Endometrial microvascular endothelial cells (primary cell): Measurements from ENCODE around the gene GRM8. TPM values are rescaled to one million over a fixed set of nuclear protein-coding genes. Genes with fewer than 3 reads are reported as not detected.

Experiments
- in situ Hi-C: cut with HindIII; loops from 2 replicates; pipeline ENCODE4 v1.10.0; 2017; ENCODE audit warnings: low sequenced_read_pairs, low pct_unique_long_range_greater_than_20kb; ENCODE audit errors: inconsistent ontology term
- total RNA-seq: library from RNA; depleted of rRNA; stranded (reverse); fragments of >200 nt; gene quantifications from one replicate; pipeline ENCODE4 v1.2.3, GENCODE V29; 2015; ENCODE audit errors: inconsistent ontology term

The GRM8 gene
- total RNA-seq, 1 donor from 2014 or later = not detected

GRCh38 chr7:126447984-126448383 is 804.8 kb downstream of the GRM8 start:
- in situ Hi-C loops = no loop called here

- in situ Hi-C loops = no loop called here
Observed at GRCh38 chr7:126445991-126446390, 806.8 kb downstream of the GRM8 start.

- in situ Hi-C loops = no loop called here
Observed at GRCh38 chr7:126443951-126444350, 808.8 kb downstream of the GRM8 start.

- in situ Hi-C loops = no loop called here
Observed at GRCh38 chr7:126442908-126443307, 809.8 kb downstream of the GRM8 start.

- in situ Hi-C loops = no loop called here
Observed at GRCh38 chr7:126441745-126442144, 811.0 kb downstream of the GRM8 start.

GRCh38 chr7:126440542-126440941 is 812.2 kb downstream of the GRM8 start:
- in situ Hi-C loops = no loop called here

GRCh38 chr7:126436213-126436868 is 816.4 kb downstream of the GRM8 start:
- in situ Hi-C loops = no loop called here

GRCh38 chr7:126426652-126427051 is 826.1 kb downstream of the GRM8 start:
- in situ Hi-C loops = no loop called here

GRCh38 chr7:126424985-126425384 is 827.8 kb downstream of the GRM8 start:
- in situ Hi-C loops = no loop called here

- in situ Hi-C loops = no loop called here
Observed at GRCh38 chr7:126419047-126419446, 833.7 kb downstream of the GRM8 start.

- in situ Hi-C loops = no loop called here
Observed at GRCh38 chr7:126411821-126412383, 840.8 kb downstream of the GRM8 start.

- in situ Hi-C loops = no loop called here
Observed at GRCh38 chr7:126411032-126411820, 841.5 kb downstream of the GRM8 start.

- in situ Hi-C loops = no loop called here
Observed at GRCh38 chr7:126403040-126403439, 849.7 kb downstream of the GRM8 start.

- in situ Hi-C loops = no loop called here
Observed at GRCh38 chr7:126401918-126402317, 850.8 kb downstream of the GRM8 start.

- in situ Hi-C loops = no loop called here
Observed at GRCh38 chr7:126398851-126399529, 853.8 kb downstream of the GRM8 start.

GRCh38 chr7:126398285-126398684 is 854.5 kb downstream of the GRM8 start:
- in situ Hi-C loops = no loop called here

GRCh38 chr7:126394406-126394805 is 858.3 kb downstream of the GRM8 start:
- in situ Hi-C loops = no loop called here
